GM19043 (cell line): ENCODE data around the gene GDF10.

ENCODE experiments used
- ATAC-seq: cut with Tn5 transposase; IDR thresholded peaks from one replicate; pipeline ENCODE4 v1.9.1; 2021; ENCODE audit warnings: low read depth; ENCODE audit not compliant: unreplicated experiment

Gene GDF10

GRCh38 chr10:47331491-47331890 lies 31.5 kb downstream of the GDF10 start:
- ATAC-seq = no peak

GRCh38 chr10:47331954-47332353 lies 32.0 kb downstream of the GDF10 start:
- no peak for ATAC-seq

GRCh38 chr10:47332371-47332770 lies 32.4 kb downstream of the GDF10 start:
- no peak for ATAC-seq

GRCh38 chr10:47332946-47333345 lies 32.9 kb downstream of the GDF10 start:
- ATAC-seq = no peak

GRCh38 chr10:47333532-47333931 lies 33.5 kb downstream of the GDF10 start:
- ATAC-seq = no peak

GRCh38 chr10:47334466-47335295 lies 34.7 kb downstream of the GDF10 start:
- no peak for ATAC-seq

- no peak for ATAC-seq
These were observed 35.9 kb downstream of the GDF10 start for GRCh38 chr10:47335906-47336305.

GRCh38 chr10:47336387-47337134 lies 36.6 kb downstream of the GDF10 start:
- ATAC-seq = no peak

GRCh38 chr10:47337310-47337709 lies 37.3 kb downstream of the GDF10 start:
- no peak for ATAC-seq

GRCh38 chr10:47339186-47339735 lies 39.3 kb downstream of the GDF10 start:
- ATAC-seq = no peak

- no peak for ATAC-seq
These were observed 40.0 kb downstream of the GDF10 start for GRCh38 chr10:47339759-47340607.

GRCh38 chr10:47340608-47341170 lies 40.7 kb downstream of the GDF10 start:
- ATAC-seq = no peak

- ATAC-seq = no peak
These were observed 45.2 kb downstream of the GDF10 start for GRCh38 chr10:47344996-47345870.

- no peak for ATAC-seq
These were observed 46.7 kb downstream of the GDF10 start for GRCh38 chr10:47346581-47347302.

- ATAC-seq = no peak
These were observed 47.3 kb downstream of the GDF10 start for GRCh38 chr10:47347303-47347675.

- no peak for ATAC-seq
These were observed 48.2 kb downstream of the GDF10 start, which contains the start of gene RBP3 for GRCh38 chr10:47348138-47348651. Gene RBP3, plus strand, starts transcription at chr10:47348363. Its CDS starts 122 bp downstream, at chr10:47348485.

GRCh38 chr10:47348661-47349470 lies 48.9 kb downstream of the GDF10 start:
- ATAC-seq = no peak

GRCh38 chr10:47349516-47349915 lies 49.5 kb downstream of the GDF10 start:
- ATAC-seq = no peak
